Glutamatergic neuron (in vitro differentiated cells): ENCODE measurements around the gene IQCM. TPM values are rescaled to one million over a fixed set of nuclear protein-coding genes. Genes with fewer than 3 reads are reported as not detected.

Experiments used
- DNase-seq: peaks from one replicate; pipeline ENCODE4 v3.0.0; 2022
- H3K27ac Mint-ChIP-seq: one replicate; pipeline ENCODE4 v1.8.0; 2020; ENCODE audit warnings: mild to moderate bottlenecking, mixed read lengths, inconsistent platforms; ENCODE audit not compliant: unreplicated experiment
- H3K27me3 Mint-ChIP-seq: one replicate; pipeline ENCODE4 v1.8.0; 2020; ENCODE audit warnings: mild to moderate bottlenecking, moderate library complexity, mixed read lengths, inconsistent platforms; ENCODE audit not compliant: unreplicated experiment
- H3K36me3 Mint-ChIP-seq: one replicate; pipeline ENCODE4 v1.8.0; 2020; ENCODE audit warnings: mild to moderate bottlenecking, mixed read lengths, inconsistent platforms; ENCODE audit not compliant: unreplicated experiment
- H3K4me1 Mint-ChIP-seq: one replicate; pipeline ENCODE4 v1.8.0; 2020; ENCODE audit warnings: mild to moderate bottlenecking, low read depth, mixed read lengths, inconsistent platforms; ENCODE audit not compliant: unreplicated experiment
- H3K4me3 Mint-ChIP-seq: one replicate; pipeline ENCODE4 v1.8.0; 2020; ENCODE audit warnings: mild to moderate bottlenecking, mixed read lengths, inconsistent platforms; ENCODE audit not compliant: unreplicated experiment
- H3K9me3 Mint-ChIP-seq: one replicate; pipeline ENCODE4 v1.8.0; 2020; ENCODE audit warnings: mild to moderate bottlenecking, moderate library complexity, mixed read lengths, inconsistent platforms; ENCODE audit not compliant: unreplicated experiment
- total RNA-seq: library from RNA; stranded (reverse); fragmentation: NEBNext Ultra II Directional; extraction: Animal tissue kit (Norgen Biotek cat#: 25700); gene quantifications from one replicate; pipeline ENCODE4 v1.2.1, GENCODE V29; 2021; ENCODE audit not compliant: unreplicated experiment
- TF ChIP-seq, protein P1 (sequence below): fragments of 200-600 bp; sonication (generic); IDR thresholded peaks from one replicate; pipeline ENCODE4 v1.5.0; 2021; ENCODE audit not compliant: partially characterized antibody, unreplicated experiment

Gene IQCM
- total RNA-seq, 1 donor from 2014 or later = not detected

DNA sequence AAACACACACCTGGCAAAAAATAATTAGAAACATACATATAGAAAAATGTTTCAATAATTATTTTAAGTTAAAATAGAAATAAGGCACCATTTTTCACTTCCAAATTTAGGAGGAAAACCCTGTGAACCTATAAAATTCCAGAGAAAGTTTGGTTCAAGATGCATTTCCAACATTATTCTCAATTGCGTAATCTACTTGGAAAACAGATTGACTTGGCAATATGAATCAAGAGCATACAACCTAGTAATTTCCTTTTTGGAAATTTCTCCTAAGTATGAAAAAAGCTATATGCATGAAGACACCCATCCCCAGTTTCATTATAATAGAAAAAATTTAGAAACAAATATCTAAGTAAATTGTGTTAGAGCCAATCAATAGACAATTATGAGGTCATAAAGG is 242.9 kb downstream of the IQCM start:
- Mint-ChIP-seq H3K9me3 (no peaks in the 10 kb centered on the region), H3K27me3 (no peaks in the 10 kb centered on the region), H3K27ac (no peak overlapping the region), H3K4me3 (no peak overlapping the region), H3K36me3 (no peaks in the 10 kb centered on the region), H3K4me1 (no peaks in the 10 kb centered on the region)
- no peak for DNase-seq
- TF ChIP-seq, protein P1, sequence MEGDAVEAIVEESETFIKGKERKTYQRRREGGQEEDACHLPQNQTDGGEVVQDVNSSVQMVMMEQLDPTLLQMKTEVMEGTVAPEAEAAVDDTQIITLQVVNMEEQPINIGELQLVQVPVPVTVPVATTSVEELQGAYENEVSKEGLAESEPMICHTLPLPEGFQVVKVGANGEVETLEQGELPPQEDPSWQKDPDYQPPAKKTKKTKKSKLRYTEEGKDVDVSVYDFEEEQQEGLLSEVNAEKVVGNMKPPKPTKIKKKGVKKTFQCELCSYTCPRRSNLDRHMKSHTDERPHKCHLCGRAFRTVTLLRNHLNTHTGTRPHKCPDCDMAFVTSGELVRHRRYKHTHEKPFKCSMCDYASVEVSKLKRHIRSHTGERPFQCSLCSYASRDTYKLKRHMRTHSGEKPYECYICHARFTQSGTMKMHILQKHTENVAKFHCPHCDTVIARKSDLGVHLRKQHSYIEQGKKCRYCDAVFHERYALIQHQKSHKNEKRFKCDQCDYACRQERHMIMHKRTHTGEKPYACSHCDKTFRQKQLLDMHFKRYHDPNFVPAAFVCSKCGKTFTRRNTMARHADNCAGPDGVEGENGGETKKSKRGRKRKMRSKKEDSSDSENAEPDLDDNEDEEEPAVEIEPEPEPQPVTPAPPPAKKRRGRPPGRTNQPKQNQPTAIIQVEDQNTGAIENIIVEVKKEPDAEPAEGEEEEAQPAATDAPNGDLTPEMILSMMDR = no peak

DNA sequence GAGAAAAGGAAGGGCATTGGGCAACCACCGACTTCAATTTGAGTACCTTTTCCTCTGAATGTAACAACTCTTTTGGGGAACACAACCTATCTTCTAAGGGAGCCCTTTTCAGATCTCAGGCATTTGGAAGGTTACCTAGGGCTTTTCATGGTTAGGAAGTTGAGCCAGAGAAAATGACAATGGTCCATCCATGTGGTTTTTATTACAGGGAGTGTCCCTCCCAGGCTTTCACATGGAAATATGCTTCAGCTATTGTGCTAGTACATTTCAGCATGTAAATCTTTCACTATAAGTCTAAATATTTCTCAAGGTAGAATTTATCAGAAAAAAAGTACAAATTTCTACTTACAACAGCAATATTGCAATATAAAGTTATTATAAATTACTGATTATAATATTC is 259.8 kb downstream of the IQCM start:
- TF ChIP-seq, protein P1 = no peak
- no peak for DNase-seq
- Mint-ChIP-seq H3K4me1 (peaks cover 6% of the 10 kb centered on the region), H3K9me3 (peaks cover 2% of the 10 kb centered on the region), H3K27me3 (no peaks in the 10 kb centered on the region), H3K4me3 (no peak overlapping the region), H3K27ac (no peak overlapping the region), H3K36me3 (no peaks in the 10 kb centered on the region)

DNA sequence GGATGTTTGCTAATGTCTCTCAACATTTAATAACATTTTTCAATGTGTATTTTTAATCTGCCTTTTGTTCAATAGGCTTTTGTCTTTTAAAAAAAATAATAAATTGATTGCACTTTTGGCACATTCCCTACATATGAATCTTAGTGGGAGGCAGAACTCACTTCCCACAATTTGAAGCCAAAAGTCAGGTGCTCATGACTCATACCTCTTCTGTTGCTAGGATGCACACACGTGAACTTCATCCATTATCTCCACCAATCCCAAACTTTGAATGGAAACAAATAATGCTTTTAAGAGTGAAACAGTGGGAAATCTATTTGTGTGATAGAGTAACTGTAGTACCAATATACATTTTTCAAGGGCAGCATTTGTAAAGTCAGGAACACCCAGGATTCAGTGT is 260.5 kb downstream of the IQCM start:
- Mint-ChIP-seq H3K27me3 (no peaks in the 10 kb centered on the region), H3K4me1 (peaks cover 9% of the 10 kb centered on the region), H3K9me3 (peaks cover 2% of the 10 kb centered on the region), H3K4me3 (no peak overlapping the region), H3K27ac (no peak overlapping the region), H3K36me3 (no peaks in the 10 kb centered on the region)
- DNase-seq = no peak
- TF ChIP-seq, protein P1 = no peak

DNA sequence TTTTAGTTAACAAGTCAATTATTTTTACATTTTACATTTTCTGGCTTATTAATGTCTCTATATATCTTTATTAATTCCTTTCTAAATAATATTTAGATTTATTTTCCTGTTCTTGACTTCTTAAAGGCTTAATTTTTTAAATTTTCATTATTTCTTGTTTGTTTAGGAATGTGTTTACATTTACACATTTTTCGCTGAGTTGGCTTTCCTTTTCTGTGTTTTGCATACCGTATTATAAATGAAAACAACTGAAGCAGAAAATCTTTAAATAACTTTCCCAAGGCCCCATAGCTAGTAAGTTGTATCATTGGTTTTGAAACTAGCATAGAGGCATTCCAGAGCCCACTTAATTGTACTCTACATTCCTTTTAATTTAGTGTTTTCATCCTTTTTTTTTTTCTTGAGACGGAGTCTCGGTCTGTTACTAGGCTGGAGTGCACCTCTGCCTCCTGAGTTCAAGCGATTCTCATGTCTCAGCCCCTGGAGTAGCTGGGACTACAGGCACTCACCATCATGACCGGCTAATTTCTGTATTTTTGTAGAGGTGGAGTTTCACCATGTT is 261.6 kb downstream of the IQCM start:
- H3K27me3 Mint-ChIP-seq = no peaks in the 10 kb centered on the region
- peaks cover 2% of the 10 kb centered on the region for H3K9me3 Mint-ChIP-seq
- peaks cover 12% of the 10 kb centered on the region for H3K4me1 Mint-ChIP-seq
- DNase-seq = no peak
- TF ChIP-seq, protein P1 = no peak
- no peaks in the 10 kb centered on the region for H3K36me3 Mint-ChIP-seq
- H3K27ac Mint-ChIP-seq = no peak overlapping the region
- H3K4me3 Mint-ChIP-seq = no peak overlapping the region

DNA sequence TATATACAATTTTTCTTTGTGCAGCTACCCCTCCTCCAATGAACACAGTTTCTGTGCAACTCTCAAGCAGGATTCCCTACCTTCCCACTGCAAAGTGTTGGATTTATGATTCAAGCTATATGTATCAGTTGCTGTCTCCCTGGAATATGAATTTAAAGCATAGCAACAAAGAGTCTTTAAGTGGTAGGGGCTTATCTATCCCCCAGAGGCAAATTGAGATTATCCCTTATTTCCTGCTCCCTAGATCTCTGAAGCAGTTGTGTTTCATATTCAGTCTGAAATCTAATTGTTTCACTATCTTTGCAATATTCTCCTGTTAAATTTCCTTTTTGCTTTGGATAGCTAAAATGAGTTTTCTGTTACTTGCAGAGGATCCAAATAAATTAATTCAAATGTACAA is 263.0 kb downstream of the IQCM start:
- TF ChIP-seq, protein P1 = no peak
- Mint-ChIP-seq H3K27me3 (no peaks in the 10 kb centered on the region), H3K4me1 (peaks cover 12% of the 10 kb centered on the region), H3K36me3 (no peaks in the 10 kb centered on the region), H3K27ac (no peak overlapping the region), H3K9me3 (peaks cover 2% of the 10 kb centered on the region), H3K4me3 (no peak overlapping the region)
- no peak for DNase-seq
